H9 (cell line): ENCODE data around the gene PTGIR. TPM values are rescaled to one million over a fixed set of nuclear protein-coding genes. Genes with fewer than 3 reads are reported as not detected.

Source experiments
- DNase-seq: peaks from one replicate; pipeline ENCODE4 v3.0.0-alpha.2; 2017
- H2AFZ ChIP-seq: one replicate; pipeline ENCODE4 v1.6.1; 2013; ENCODE audit warnings: mild to moderate bottlenecking, low read length, control low read depth, moderate library complexity
- H2AK5ac ChIP-seq: 2 replicates; pipeline ENCODE4 v1.6.1; 2013; ENCODE audit warnings: low read length, control low read depth, mixed read lengths; ENCODE audit not compliant: insufficient read length
- H2BK120ac ChIP-seq: one replicate; pipeline ENCODE4 v1.6.1; 2013; ENCODE audit warnings: low read depth, mild to moderate bottlenecking, low read length, control low read depth, inconsistent platforms; ENCODE audit not compliant: poor library complexity, severe bottlenecking
- H2BK12ac ChIP-seq: 2 replicates; pipeline ENCODE4 v1.6.1; 2013; ENCODE audit warnings: low read length, control low read depth, mixed read lengths, low read depth; ENCODE audit not compliant: insufficient read length
- H2BK15ac ChIP-seq: 2 replicates; pipeline ENCODE4 v1.6.1; 2013; ENCODE audit warnings: low read depth, low read length, control low read depth
- H2BK20ac ChIP-seq: one replicate; pipeline ENCODE4 v1.6.1; 2013; ENCODE audit warnings: low read depth, mild to moderate bottlenecking, low read length, control low read depth, inconsistent platforms; ENCODE audit not compliant: poor library complexity, severe bottlenecking
- H2BK5ac ChIP-seq: 2 replicates; pipeline ENCODE4 v1.6.1; 2013; ENCODE audit warnings: low read length, control low read depth, mixed read lengths; ENCODE audit not compliant: insufficient read length
- H3K14ac ChIP-seq: 2 replicates; pipeline ENCODE4 v1.6.1; 2013; ENCODE audit warnings: low read length, control low read depth; ENCODE audit not compliant: insufficient read depth
- H3K18ac ChIP-seq: 2 replicates; pipeline ENCODE4 v1.6.1; 2013; ENCODE audit warnings: low read depth, mild to moderate bottlenecking, mixed read lengths, low read length, control low read depth; ENCODE audit not compliant: insufficient read length
- H3K23ac ChIP-seq: 2 replicates; pipeline ENCODE4 v1.6.1; 2013; ENCODE audit warnings: low read length, control low read depth, mixed read lengths, low read depth; ENCODE audit not compliant: insufficient read length
- H3K23me2 ChIP-seq: 2 replicates; pipeline ENCODE4 v1.6.1; 2013; ENCODE audit warnings: low read depth, mild to moderate bottlenecking, mixed read lengths, low read length, control low read depth; ENCODE audit not compliant: insufficient read length, poor library complexity, severe bottlenecking
- H3K27ac ChIP-seq: 2 replicates; pipeline ENCODE4 v1.5.1; 2013; ENCODE audit warnings: low read length, control low read depth, mixed read lengths, low read depth; ENCODE audit not compliant: insufficient read length
- H3K27me3 ChIP-seq: 2 replicates; pipeline ENCODE4 v1.6.1; 2013; ENCODE audit warnings: low read length, control low read depth, inconsistent platforms; ENCODE audit not compliant: insufficient read depth
- H3K4ac ChIP-seq: 2 replicates; pipeline ENCODE4 v1.6.1; 2013; ENCODE audit warnings: low read depth, mild to moderate bottlenecking, control low read depth, inconsistent platforms, low read length, moderate library complexity
- H3K4me1 ChIP-seq: 2 replicates; pipeline ENCODE4 v1.6.1; 2013; ENCODE audit warnings: low read length, control low read depth, inconsistent platforms; ENCODE audit not compliant: insufficient read depth
- H3K4me2 ChIP-seq: 2 replicates; pipeline ENCODE4 v1.6.1; 2013; ENCODE audit warnings: low read length, control low read depth, mixed read lengths; ENCODE audit not compliant: insufficient read length, insufficient read depth
- H3K56ac ChIP-seq: 2 replicates; pipeline ENCODE4 v1.6.1; 2013; ENCODE audit warnings: low read depth, mild to moderate bottlenecking, mixed read lengths, low read length, control low read depth; ENCODE audit not compliant: insufficient read length
- H3K79me1 ChIP-seq: 2 replicates; pipeline ENCODE4 v1.6.1; 2013; ENCODE audit warnings: low read depth, mild to moderate bottlenecking, moderate library complexity, low read length, control low read depth, inconsistent platforms; ENCODE audit not compliant: insufficient read depth, poor library complexity, severe bottlenecking
- H3K79me2 ChIP-seq: 2 replicates; pipeline ENCODE4 v1.6.1; 2013; ENCODE audit warnings: low read length, control low read depth, inconsistent platforms; ENCODE audit not compliant: insufficient read depth
- H3K9ac ChIP-seq: 2 replicates; pipeline ENCODE4 v1.6.1; 2013; ENCODE audit warnings: low read length, control low read depth, mixed read lengths; ENCODE audit not compliant: insufficient read length; ENCODE audit errors: extremely low read depth
- H3K9me3 ChIP-seq: one replicate; pipeline ENCODE4 v1.6.1; 2013; ENCODE audit warnings: low read depth, low read length, inconsistent platforms; ENCODE audit not compliant: control insufficient read depth
- H3T11ph ChIP-seq: one replicate; pipeline ENCODE4 v1.6.1; 2013; ENCODE audit warnings: mild to moderate bottlenecking, low read length, control low read depth, inconsistent platforms
- H4K20me1 ChIP-seq: one replicate; pipeline ENCODE4 v1.6.1; 2013; ENCODE audit not compliant: control insufficient read depth, insufficient read length, insufficient read depth
- H4K5ac ChIP-seq: 2 replicates; pipeline ENCODE4 v1.6.1; 2013; ENCODE audit warnings: low read depth, mild to moderate bottlenecking, mixed read lengths, low read length, control low read depth; ENCODE audit not compliant: insufficient read length
- H4K8ac ChIP-seq: replicated peaks from 2 replicates; pipeline ENCODE4 v1.6.1; 2013; ENCODE audit warnings: low read length, control low read depth, mixed read lengths, low read depth; ENCODE audit not compliant: insufficient read length
- H4K91ac ChIP-seq: 2 replicates; pipeline ENCODE4 v1.6.1; 2013; ENCODE audit warnings: low read depth, mild to moderate bottlenecking, moderate library complexity, mixed read lengths, low read length, control low read depth; ENCODE audit not compliant: insufficient read length
- H3K27ac Mint-ChIP-seq, 3 experiments: 2 replicates in 2 of 3; 3 replicates in 1 of 3; pipeline ENCODE4 v1.8.0; 2020 to 2021; ENCODE audit warnings: mixed read lengths in 3 of 3, mild to moderate bottlenecking in 1 of 3, moderate library complexity in 1 of 3
- H3K27me3 Mint-ChIP-seq: 2 replicates; pipeline ENCODE4 v1.8.0; 2021; ENCODE audit warnings: low read depth, mild to moderate bottlenecking, moderate library complexity, mixed read lengths
- H3K36me3 Mint-ChIP-seq, 3 experiments: 2 replicates in 2 of 3; 3 replicates in 1 of 3; pipeline ENCODE4 v1.8.0; 2020 to 2021; ENCODE audit warnings: low read depth in 3 of 3, mixed read lengths in 3 of 3; ENCODE audit not compliant: insufficient read depth in 1 of 3
- H3K4me1 Mint-ChIP-seq, 2 experiments: 2 replicates each; pipeline ENCODE4 v1.8.0; 2020; ENCODE audit warnings: mixed read lengths in 2 of 2
- H3K4me3 Mint-ChIP-seq, 2 experiments: 2 replicates in 1 of 2; 3 replicates in 1 of 2; pipeline ENCODE4 v1.8.0; 2020 to 2021; ENCODE audit warnings: mild to moderate bottlenecking in 2 of 2, mixed read lengths in 2 of 2, moderate library complexity in 1 of 2
- H3K9me3 Mint-ChIP-seq, 2 experiments: 2 replicates in 1 of 2; 3 replicates in 1 of 2; pipeline ENCODE4 v1.8.0; 2020; ENCODE audit warnings: mild to moderate bottlenecking in 2 of 2, mixed read lengths in 2 of 2, moderate library complexity in 1 of 2
- CTCF ChIP-seq: fragments of 200-600 bp; sonication (generic); conservative IDR thresholded peaks from 3 replicates; pipeline ENCODE4 v1.8.0; 2021; ENCODE audit warnings: antibody characterized with exemption, mild to moderate bottlenecking
- WGBS: extraction: QIAGEN DNeasy Blood & Tissue Kit; methylation state at CpG from one replicate; pipeline ENCODE4 v1.1.7; 2013; ENCODE audit warnings: missing lambda C conversion rate, low lambda C conversion rate, mixed read lengths; ENCODE audit not compliant: insufficient read length; ENCODE audit errors: extremely low coverage; 5-methylcytosine and 5-hydroxymethylcytosine counted together
- long read RNA-seq: library from polyadenylated mRNA; unstranded; transcript quantifications from one replicate; pipeline ENCODE4 v2.0.0, GENCODE V29; 2020
- total RNA-seq: library from RNA; stranded (reverse); gene quantifications from 2 replicates; pipeline ENCODE4 v1.2.1, GENCODE V29; 2021

Gene PTGIR
- not detected in 2 replicates for total RNA-seq
- long read RNA-seq, result 0 reads

DNA sequence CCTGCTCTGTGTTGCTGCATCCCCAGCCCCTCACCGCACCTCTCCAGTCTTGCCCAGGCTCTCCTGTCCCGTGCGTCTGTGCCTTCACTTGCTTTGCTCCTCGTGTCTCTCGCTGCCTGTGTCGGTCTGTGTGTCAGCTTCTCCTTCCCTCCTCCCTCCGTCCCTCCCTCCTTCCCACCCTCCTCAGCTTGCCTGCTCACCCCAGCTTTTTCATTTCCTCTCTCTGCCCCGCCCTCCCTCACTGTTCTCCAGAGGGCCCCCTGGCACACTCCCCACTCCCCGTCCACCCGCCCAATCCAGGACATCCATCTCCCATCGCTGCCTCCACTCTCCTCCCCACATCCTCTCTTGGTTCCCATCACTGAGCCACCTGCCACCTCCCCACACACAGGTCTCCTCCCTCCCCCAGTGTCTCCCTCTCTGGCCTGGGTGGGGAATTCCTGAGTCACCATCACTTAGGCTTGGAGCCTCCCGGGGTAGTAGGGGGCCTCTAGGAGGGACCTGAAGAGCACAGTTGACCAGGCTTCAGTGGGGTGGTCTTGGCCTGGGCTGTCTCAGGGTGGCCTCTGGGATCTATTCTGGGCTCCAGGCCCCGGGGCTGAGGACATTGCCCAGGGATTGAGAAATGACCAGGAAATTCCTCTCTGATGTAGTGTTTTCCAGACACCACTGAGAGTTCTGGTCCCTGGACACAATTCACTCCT, at the start of gene PTGIR:
Gene PTGIR (minus strand): TSS at position 132 of the 704 bp plus-strand sequence. CDS start 864 bp downstream, outside the sequence.
- Mint-ChIP-seq H3K4me3 (no peak within 1 kb of the TSS; a peak in 2 of 5 replicates), H3K36me3 (no peaks in the 10 kb centered on the region), H3K4me1 (peaks cover 3 to 23% of the 10 kb centered on the region in 2 experiments), H3K27ac (peak within 1 kb of the TSS in 2 of 3 experiments; percentile 64 to 66; a peak in 3 of 7 replicates), H3K9me3 (no peaks in the 10 kb centered on the region; a peak in 2 of 5 replicates), H3K27me3 (peaks cover 10% of the 10 kb centered on the region)
- Histone ChIP-seq H3K56ac (no peak within 1 kb of the TSS), H3K23ac (no peak within 1 kb of the TSS), H3T11ph (no peak within 1 kb of the TSS), H2BK5ac (no peak within 1 kb of the TSS), H3K4me1 (no peaks in the 10 kb centered on the region), H4K8ac (no peak within 1 kb of the TSS), H2AK5ac (no peak within 1 kb of the TSS), H3K27ac (no peak within 1 kb of the TSS), H3K9me3 (no peaks in the 10 kb centered on the region), H3K4ac (no peak within 1 kb of the TSS), H3K79me2 (no peaks in the 10 kb centered on the region), H3K9ac (no peak within 1 kb of the TSS), H2BK15ac (no peak within 1 kb of the TSS), H4K91ac (no peak within 1 kb of the TSS), H4K5ac (no peak within 1 kb of the TSS), H3K23me2 (no peaks in the 10 kb centered on the region), H3K18ac (no peak within 1 kb of the TSS), H3K14ac (no peak within 1 kb of the TSS), H3K79me1 (no peaks in the 10 kb centered on the region), H2BK20ac (no peak within 1 kb of the TSS), H2BK120ac (no peak within 1 kb of the TSS), H3K27me3 (no peaks in the 10 kb centered on the region), H4K20me1 (no peaks in the 10 kb centered on the region), H3K4me2 (no peak within 1 kb of the TSS), H2AFZ (no peak within 1 kb of the TSS), H2BK12ac (no peak within 1 kb of the TSS)
- no CpG with 5 or more reads among the region's 13 CpGs for WGBS
- DNase-seq, result no peak
- no peak for TF ChIP-seq CTCF
